Hematopoietic multipotent progenitor cell treated with erythropoietin and hydrocortisone succinate and interleukin-3 and kit ligand, for 17 days (in vitro differentiated cells): Measurements from ENCODE around the gene TREH.
"Not testable (repeated sequence)": the region's sequence is repeated elsewhere in the genome, so short reads cannot be mapped to it uniquely, and the experiment has no call there.

Source experiments
- DNase-seq: peaks from one replicate; pipeline ENCODE4 v3.0.0-alpha.2; 2015; ENCODE audit warnings: low spot score

The TREH gene

GRCh38 chr11:118679483-118679882 is at the start of gene TREH:
TSS of gene TREH (minus strand) at chr11:118679650. CDS start at chr11:118679627, 23 bp downstream.
- no peak for DNase-seq

DNA sequence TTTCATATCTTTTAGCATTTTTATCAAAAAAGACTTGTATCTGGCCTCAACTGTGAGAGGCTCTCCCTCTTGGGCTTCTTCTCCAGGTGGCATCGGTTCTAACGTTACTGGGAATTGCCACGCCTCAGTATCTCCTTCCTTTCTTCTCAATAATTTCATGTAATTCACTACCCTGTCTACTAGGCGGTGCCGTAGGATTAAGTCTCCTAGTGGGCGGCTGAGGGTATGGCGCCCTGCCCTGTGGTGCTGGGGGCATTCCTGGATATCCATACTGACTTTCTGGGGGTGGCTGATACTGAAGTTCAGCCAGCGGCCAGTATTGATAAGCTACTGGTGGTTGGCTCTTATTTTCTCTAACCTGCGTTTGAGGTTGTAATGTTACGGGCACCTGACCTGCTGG is 48.7 kb upstream of the TREH start:
- not testable (repeated sequence) for DNase-seq

GRCh38 chr11:118727721-118728066 is 48.2 kb upstream of the TREH start:
- not testable (repeated sequence) for DNase-seq

DNA sequence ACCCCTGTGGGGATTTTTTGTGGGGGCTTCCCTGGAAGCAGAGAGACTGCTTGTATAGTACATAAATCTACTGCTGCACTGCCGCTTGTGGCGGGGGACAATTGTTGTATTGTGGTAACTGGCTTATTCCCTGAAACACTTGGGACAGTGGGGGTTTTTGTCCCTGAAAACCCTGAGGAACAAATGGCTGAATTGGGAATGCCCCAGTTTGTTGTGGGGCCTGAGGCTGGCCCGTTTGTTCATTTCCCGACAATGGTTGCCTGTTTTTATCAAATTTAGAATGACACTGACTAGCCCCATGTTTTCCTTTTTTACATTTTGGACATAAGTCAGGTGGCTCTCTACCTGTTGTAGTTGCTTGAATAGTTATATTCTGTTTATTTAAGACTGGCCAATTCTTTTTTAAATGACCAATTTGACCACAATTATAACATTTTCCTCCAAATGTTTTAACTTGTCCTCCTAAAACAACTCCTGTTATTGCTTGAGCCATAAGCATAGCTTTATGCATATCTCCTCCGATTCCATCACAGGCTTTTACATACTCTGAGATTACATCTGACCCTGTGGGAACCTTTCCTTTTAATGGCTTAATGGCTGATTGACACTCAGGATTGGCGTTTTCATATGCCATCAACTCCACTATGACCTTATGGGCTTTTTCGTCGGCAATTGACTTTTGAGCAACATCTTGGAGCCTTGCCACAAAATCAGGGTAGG is 47.7 kb upstream of the TREH start:
- DNase-seq = not testable (repeated sequence)

DNA sequence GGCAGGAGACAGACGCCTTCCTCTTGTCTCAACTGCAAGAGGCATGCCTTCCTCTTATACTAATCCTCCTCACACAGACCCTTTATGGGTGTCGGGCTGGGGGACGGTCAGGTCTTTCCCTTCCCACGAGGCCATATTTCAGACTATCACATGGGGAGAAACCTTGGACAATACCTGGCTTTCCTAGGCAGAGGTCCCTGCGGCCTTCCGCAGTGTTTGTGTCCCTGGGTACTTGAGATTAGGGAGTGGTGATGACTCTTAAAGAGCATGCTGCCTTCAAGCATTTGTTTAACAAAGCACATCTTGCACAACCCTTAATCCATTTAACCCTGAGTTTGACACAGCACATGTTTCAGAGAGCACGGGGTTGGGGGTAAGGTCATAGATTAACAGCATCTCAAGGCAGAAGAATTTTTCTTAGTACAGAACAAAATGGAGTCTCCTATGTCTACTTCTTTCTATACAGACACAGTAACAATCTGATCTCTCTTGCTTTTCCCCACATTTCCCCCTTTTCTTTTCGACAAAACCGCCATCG is 42.1 kb upstream of the TREH start:
- not testable (repeated sequence) for DNase-seq

GRCh38 chr11:118720740-118721139 is 41.3 kb upstream of the TREH start:
- DNase-seq = not testable (repeated sequence)

DNA sequence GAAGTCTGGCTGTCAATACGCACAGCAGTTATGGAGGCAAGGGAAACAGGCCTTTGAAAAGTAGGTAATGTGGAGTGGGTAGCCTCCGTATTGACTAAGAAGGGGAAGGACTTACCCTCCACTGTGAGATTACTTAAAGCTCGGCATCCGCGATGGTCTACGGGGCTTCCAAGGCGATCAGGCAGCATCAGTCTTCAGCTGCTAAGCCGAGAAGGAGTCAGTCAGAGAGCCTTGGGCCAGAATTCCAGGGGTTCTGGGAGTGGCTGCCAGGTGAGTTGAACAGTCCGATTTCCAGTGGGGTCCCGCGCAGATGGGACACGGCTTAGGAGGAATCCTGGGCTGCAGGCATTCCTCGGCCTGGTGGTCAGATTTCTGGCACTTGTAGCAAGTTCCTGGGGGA is 40.6 kb upstream of the TREH start:
- not testable (repeated sequence) for DNase-seq

- DNase-seq = not testable (repeated sequence)
Observed at GRCh38 chr11:118718562-118718961, 39.1 kb upstream of the TREH start.

GRCh38 chr11:118717733-118718132 is 38.3 kb upstream of the TREH start:
- DNase-seq = not testable (repeated sequence)

GRCh38 chr11:118717221-118717620 is 37.8 kb upstream of the TREH start:
- DNase-seq = not testable (repeated sequence)

- DNase-seq = no peak
Observed at GRCh38 chr11:118715837-118716260, 36.4 kb upstream of the TREH start.

GRCh38 chr11:118715245-118715831 is 35.9 kb upstream of the TREH start:
- no peak for DNase-seq

DNA sequence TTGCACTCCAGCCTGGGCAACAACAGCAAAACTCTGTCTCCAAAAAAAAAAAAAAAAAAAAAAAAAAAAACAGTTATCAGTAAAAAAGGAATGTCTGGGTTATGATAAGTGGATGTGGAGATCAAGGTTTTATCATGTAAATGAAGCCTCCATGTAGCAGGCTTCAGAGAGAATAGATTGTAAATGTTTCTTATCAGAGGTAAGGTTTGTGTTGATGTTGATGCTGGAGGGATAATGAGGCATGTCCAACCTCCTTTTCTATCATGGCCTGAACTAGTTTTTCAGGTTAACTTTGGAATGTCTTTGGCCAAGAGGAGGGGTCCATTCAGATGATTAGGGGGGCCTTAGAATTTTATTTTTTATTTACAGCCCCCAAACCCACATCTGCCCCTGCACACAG is 35.4 kb upstream of the TREH start:
- no peak for DNase-seq

- not testable (repeated sequence) for DNase-seq
Observed at GRCh38 chr11:118714416-118714815, 35.0 kb upstream of the TREH start.

- no peak for DNase-seq
Observed at GRCh38 chr11:118708296-118708695, 28.8 kb upstream of the TREH start.

DNA sequence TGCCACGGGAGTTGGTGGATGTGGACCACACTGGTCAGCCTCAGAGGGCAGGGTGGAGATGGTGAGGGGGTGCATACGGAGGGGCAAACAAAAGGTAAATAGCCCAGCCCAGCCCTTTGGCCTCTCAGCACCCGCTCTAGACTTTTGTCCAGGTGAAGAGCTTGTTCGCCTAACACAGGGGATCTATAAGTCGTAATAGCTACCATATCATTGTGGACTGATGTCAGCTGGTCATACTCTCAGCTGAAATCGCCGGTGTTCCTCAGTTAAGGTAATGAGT is 27.0 kb upstream of the TREH start:
- no peak for DNase-seq

GRCh38 chr11:118705791-118706545 is 26.5 kb upstream of the TREH start:
- DNase-seq = no peak

- no peak for DNase-seq
Observed at GRCh38 chr11:118705111-118705741, 25.8 kb upstream of the TREH start.

DNA sequence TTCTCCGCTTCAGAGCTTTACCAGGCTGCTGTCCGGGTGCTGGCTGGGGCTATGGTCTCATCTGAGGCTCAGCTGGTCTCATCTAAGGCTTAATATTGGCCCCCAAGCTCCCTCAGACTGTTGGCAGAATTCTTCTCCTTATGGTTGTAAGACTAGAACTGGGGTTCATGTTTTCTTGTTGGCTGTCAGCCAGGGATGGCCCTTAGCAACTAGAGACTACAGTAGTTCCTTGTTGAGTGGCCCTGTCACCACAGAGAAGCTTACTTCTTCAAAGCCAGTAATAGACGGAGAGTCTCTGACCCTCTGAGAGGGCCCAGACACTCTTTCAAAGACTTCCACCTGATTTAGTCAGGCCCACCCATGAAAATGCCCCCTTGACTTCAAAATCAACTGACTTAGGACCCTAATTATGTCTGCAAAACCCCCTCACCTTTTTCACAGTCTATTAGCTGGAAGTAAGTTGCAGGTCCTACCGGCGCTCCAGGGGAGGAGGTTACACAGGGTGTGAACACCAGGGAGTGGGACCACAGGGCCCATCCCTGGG is 24.2 kb upstream of the TREH start:
- DNase-seq = no peak

DNA sequence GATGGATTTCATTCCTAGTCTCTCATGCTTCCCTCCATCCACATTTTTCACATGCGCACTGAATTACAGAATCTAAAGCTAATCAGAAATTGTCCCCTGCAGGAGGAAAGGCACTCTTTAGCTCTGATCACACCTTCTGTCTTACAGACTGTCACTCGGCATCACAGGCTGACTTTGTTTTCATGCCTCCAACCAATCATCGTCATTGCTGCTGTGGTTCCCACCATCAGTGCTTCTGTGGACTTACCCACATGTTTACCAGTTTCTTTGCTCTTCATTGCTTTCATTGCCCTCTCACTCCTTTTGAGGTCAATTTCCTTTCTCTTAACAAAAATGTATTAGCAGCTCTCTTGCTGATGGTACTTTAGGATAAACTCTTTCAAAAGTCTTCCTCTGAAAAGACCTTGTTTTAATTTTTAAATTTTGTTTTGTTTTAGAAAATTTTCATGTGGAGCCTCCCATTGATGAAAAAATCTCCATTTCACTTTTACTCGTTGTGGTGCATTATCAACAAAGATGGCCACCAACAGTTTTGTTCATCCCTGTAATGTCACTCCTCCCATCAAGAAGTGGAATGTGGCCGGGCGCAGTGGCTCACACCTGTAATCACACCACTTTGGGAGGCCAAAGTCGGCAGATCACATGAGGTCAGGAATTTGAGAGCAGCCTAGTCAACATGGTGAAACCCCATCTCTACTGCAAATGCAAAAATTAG is 20.2 kb upstream of the TREH start:
- DNase-seq = no peak

DNA sequence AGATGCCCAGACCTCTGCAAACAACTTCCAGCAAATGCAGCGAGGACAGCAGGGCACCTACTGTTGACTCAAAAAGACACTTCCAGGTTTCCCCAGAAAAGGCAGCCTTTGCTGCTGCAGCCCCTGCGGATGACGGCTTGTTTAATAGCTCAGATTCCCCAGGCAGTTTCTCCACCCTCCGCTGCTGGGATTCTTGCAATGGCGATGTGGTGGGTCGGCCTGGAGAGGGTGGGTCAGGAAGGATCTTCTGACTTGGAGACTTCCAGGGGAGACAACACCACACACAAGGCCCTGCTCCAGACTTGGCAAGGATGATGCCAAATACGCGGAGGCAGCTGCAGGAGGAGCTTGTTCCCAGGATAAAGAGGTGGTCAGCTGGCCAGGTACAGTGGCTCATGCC is 17.9 kb upstream of the TREH start:
- DNase-seq = no peak
